Measurements from ENCODE around the gene SUSD1.
"Not testable (repeated sequence)": the region's sequence is repeated elsewhere in the genome, so short reads cannot be mapped to it uniquely, and the experiment has no call there.

SUSD1 gene

DNA sequence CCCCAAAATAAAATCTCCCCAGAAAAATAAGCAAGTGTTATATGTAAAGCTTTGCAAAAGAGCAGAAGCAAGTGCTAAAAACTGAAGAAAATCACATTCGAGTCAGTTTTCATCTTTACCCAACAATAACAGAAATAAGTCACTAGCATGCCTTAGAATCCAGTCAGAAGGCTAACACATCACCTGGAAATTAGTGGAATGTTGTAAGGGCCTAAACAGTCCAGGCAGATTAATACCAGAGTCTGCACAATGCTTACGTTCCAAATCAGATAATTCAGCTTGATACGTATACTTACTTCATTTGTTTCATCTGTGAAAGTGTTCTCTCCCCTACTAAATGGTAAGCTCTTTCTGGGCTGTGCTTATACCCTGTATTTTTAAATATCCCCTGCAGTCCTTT lies 42.7 kb downstream of the SUSD1 start:
- Histone ChIP-seq H3K27ac (ENCODE audit: extremely low read depth, low read depth, low read length) (no peak overlapping the region), H3K4me3 (ENCODE audit: low read depth, low read length) (no peak overlapping the region), H3K36me3 (ENCODE audit: control insufficient read depth in 2 of 2, insufficient read depth in 1 of 2, low read length in 2 of 2) (no peaks in the 10 kb centered on the region), H3K9me3 (ENCODE audit: control insufficient read depth, insufficient read depth, low read depth, low read length) (no peaks in the 10 kb centered on the region), H3K4me1 (ENCODE audit: control insufficient read depth, insufficient read depth, low read length) (no peaks in the 10 kb centered on the region)
- no peak for TF ChIP-seq ZBTB8A (tag by site-specific recombination; IDR thresholded peaks at IDR 0.05)
- no peak for TF ChIP-seq SP3 (tag by site-specific recombination; IDR thresholded peaks at IDR 0.05)
- TF ChIP-seq RBAK (tag by site-specific recombination; IDR thresholded peaks at IDR 0.05), result no peak
- POLR2A ChIA-PET, result no interaction called here
- CTCF ChIA-PET, result interaction anchor here (0.6 to 1.2 kb wide), 2 partner anchors 22 to 228 kb away, joined by 3 read pairs; no protein-coding TSS in a partner anchor

DNA sequence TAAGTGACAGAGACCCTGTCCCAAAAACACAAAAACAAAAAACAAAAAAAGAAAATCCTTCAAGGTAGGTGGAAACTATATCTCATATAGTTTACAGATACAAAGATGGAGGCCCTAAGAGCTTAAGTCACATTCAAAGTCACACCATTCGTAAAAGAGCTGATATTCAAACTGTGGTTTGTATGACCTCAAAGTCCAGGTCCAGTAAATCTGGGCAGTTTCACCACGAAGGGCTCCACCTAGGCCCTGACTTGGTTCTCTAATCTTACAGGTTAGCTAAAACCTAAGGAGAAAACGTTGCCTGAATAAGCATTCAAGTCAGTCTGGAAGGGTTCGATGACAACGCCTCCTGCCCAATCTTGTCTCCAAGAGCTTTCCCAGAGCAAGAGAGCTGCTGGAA lies 44.1 kb downstream of the SUSD1 start:
- no peaks in the 10 kb centered on the region for H3K36me3 ChIP-seq (ENCODE audit: control insufficient read depth in 2 of 2, insufficient read depth in 1 of 2, low read length in 2 of 2)
- no peak for TF ChIP-seq ZNF580 (tag by site-specific recombination; IDR thresholded peaks at IDR 0.05)
- no peak for TF ChIP-seq ZNF549 (tag by site-specific recombination; IDR thresholded peaks at IDR 0.05)
- no peak for TF ChIP-seq ZNF621 (tag by site-specific recombination; IDR thresholded peaks at IDR 0.05)
- no peak for TF ChIP-seq ZNF660 (tag by site-specific recombination; IDR thresholded peaks at IDR 0.05)
- H3K9me3 ChIP-seq (ENCODE audit: control insufficient read depth, insufficient read depth, low read depth, low read length), result no peaks in the 10 kb centered on the region
- POLR2A ChIA-PET, result no interaction called here
- H3K4me1 ChIP-seq (ENCODE audit: control insufficient read depth, insufficient read depth, low read length), result no peaks in the 10 kb centered on the region
- H3K4me3 ChIP-seq (ENCODE audit: low read depth, low read length), result no peak overlapping the region
- no peak overlapping the region for H3K27ac ChIP-seq (ENCODE audit: extremely low read depth, low read depth, low read length)
- CTCF ChIA-PET, result interaction anchor here (2.3 kb wide), 1 partner anchor 18 kb away, joined by 5 read pairs; no protein-coding TSS in a partner anchor

- Histone ChIP-seq H3K9me3 (ENCODE audit: control insufficient read depth, insufficient read depth, low read depth, low read length) (no peaks in the 10 kb centered on the region), H3K4me1 (ENCODE audit: control insufficient read depth, insufficient read depth, low read length) (no peaks in the 10 kb centered on the region), H3K27ac (ENCODE audit: extremely low read depth, low read depth, low read length) (no peak overlapping the region), H3K4me3 (ENCODE audit: low read depth, low read length) (no peak overlapping the region), H3K36me3 (ENCODE audit: control insufficient read depth in 2 of 2, insufficient read depth in 1 of 2, low read length in 2 of 2) (no peaks in the 10 kb centered on the region)
- TF ChIP-seq ZBTB44 (tag by site-specific recombination; IDR thresholded peaks at IDR 0.05) (no peak), PRDM1 (tag by site-specific recombination; IDR thresholded peaks at IDR 0.05) (peak; percentile 99), GLIS2 (tag by site-specific recombination; IDR thresholded peaks at IDR 0.05) (no peak), ZNF366 (tag by site-specific recombination; conservative IDR thresholded peaks at IDR 0.05) (peak; percentile 68), ZNF555 (tag by site-specific recombination; conservative IDR thresholded peaks at IDR 0.05) (no peak), ZNF785 (tag by site-specific recombination; IDR thresholded peaks at IDR 0.05) (no peak)
- POLR2A ChIA-PET, result no interaction called here
- CTCF ChIA-PET, result interaction anchor here (0.6 to 2.3 kb wide), 2 partner anchors 8 to 17 kb away, joined by 4 to 5 read pairs; no protein-coding TSS in a partner anchor
These were observed 44.8 kb downstream of the SUSD1 start for GRCh38 chr9:112130347-112130746.

DNA sequence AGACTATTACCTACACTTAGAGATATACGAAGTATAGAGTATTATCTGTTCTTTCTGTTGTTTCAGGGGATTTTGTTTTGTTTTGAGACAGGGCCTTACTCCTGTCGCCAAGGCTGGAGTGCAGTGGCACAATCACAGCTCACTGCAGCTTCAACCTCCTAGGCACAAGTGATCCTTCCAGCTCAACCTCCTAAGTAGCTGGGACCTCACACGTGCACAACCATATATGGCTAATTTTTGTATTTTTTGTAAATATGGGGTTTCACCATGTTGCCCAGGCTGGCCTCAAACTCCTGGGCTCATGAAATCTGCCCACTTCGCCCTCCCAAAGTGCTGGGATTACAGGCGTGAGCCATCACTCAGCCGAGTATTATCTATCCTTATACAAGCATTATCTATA lies 45.9 kb downstream of the SUSD1 start:
- Histone ChIP-seq H3K4me1 (ENCODE audit: control insufficient read depth, insufficient read depth, low read length) (no peaks in the 10 kb centered on the region), H3K36me3 (ENCODE audit: control insufficient read depth in 2 of 2, insufficient read depth in 1 of 2, low read length in 2 of 2) (peaks cover 0 to under 1% of the 10 kb centered on the region in 2 experiments; a peak in 1 of 3 replicates), H3K27ac (ENCODE audit: extremely low read depth, low read depth, low read length) (no peak overlapping the region), H3K9me3 (ENCODE audit: control insufficient read depth, insufficient read depth, low read depth, low read length) (no peaks in the 10 kb centered on the region), H3K4me3 (ENCODE audit: low read depth, low read length) (no peak overlapping the region)
- CTCF ChIA-PET, result interaction anchor here (1.0 kb wide), 1 partner anchor 102 kb away, joined by 3 read pairs; no protein-coding TSS in a partner anchor
- TF ChIP-seq IKZF3 (tag by site-specific recombination; IDR thresholded peaks at IDR 0.05) (no peak), ZBTB26 (tag by site-specific recombination; optimal IDR thresholded peaks at IDR 0.05) (no peak), SETDB1 (IDR thresholded peaks at IDR 0.05; ENCODE audit: insufficient read length, low read length) (no peak), BCL11A (tag by site-specific recombination; IDR thresholded peaks at IDR 0.05; ENCODE audit: low read depth) (no peak), ZNF660 (tag by site-specific recombination; IDR thresholded peaks at IDR 0.05) (no peak), ZNF549 (tag by site-specific recombination; IDR thresholded peaks at IDR 0.05) (no peak), MYNN (tag by site-specific recombination; IDR thresholded peaks at IDR 0.05; ENCODE audit: borderline replicate concordance) (no peak), ZNF19 (tag by site-specific recombination; IDR thresholded peaks at IDR 0.05; ENCODE audit: low read depth) (no peak), ZBTB17 (tag by site-specific recombination; IDR thresholded peaks at IDR 0.05) (no peak), ZNF169 (tag by site-specific recombination; IDR thresholded peaks at IDR 0.05) (no peak), ZBTB48 (tag by site-specific recombination; IDR thresholded peaks at IDR 0.05) (no peak), ZNF140 (tag by site-specific recombination; IDR thresholded peaks at IDR 0.05) (no peak), ZNF24 (tag by site-specific recombination; IDR thresholded peaks at IDR 0.05) (no peak), MZF1 (tag by site-specific recombination; IDR thresholded peaks at IDR 0.05; ENCODE audit: borderline replicate concordance) (no peak)
- POLR2A ChIA-PET, result no interaction called here

GRCh38 chr9:112128399-112128798 lies 46.7 kb downstream of the SUSD1 start:
- H3K27ac ChIP-seq (ENCODE audit: extremely low read depth, low read depth, low read length); H3K4me3 ChIP-seq (ENCODE audit: low read depth, low read length); H3K9me3 ChIP-seq (ENCODE audit: control insufficient read depth, insufficient read depth, low read depth, low read length); H3K4me1 ChIP-seq (ENCODE audit: control insufficient read depth, insufficient read depth, low read length); H3K36me3 ChIP-seq (ENCODE audit: control insufficient read depth in 2 of 2, insufficient read depth in 1 of 2, low read length in 2 of 2): not testable (repeated sequence)
- ChIA-PET CTCF (interaction anchor here (0.7 kb wide), 1 partner anchor 37 kb away, joined by 7 read pairs; no protein-coding TSS in a partner anchor), POLR2A (interaction anchor here (0.6 kb wide), 1 partner anchor 10 kb away, joined by 3 read pairs; no protein-coding TSS in a partner anchor)

Data from HEK293 (cell line).